Endodermal cell (in vitro differentiated cells): ENCODE results near the gene LHFPL3. TPM values are rescaled to one million over a fixed set of nuclear protein-coding genes. Genes with fewer than 3 reads are reported as not detected.

Experiments used
- DNase-seq: peaks from one replicate; pipeline ENCODE4 v3.0.0-alpha.2; 2017
- H3K27ac ChIP-seq: 2 replicates; pipeline ENCODE4 v1.5.1; 2013; ENCODE audit warnings: mild to moderate bottlenecking, low read depth, low read length, moderate library complexity
- H3K27me3 ChIP-seq: 2 replicates; pipeline ENCODE4 v1.6.1; 2013; ENCODE audit warnings: mild to moderate bottlenecking, low read length, moderate library complexity; ENCODE audit not compliant: insufficient read depth, control insufficient read depth, poor library complexity, severe bottlenecking
- H3K36me3 ChIP-seq: 2 replicates; pipeline ENCODE4 v1.7.0; 2013; ENCODE audit warnings: mild to moderate bottlenecking, low read length, moderate library complexity; ENCODE audit not compliant: control insufficient read depth, insufficient read depth
- H3K4me1 ChIP-seq: one replicate; pipeline ENCODE4 v1.7.0; 2013; ENCODE audit warnings: low read length; ENCODE audit not compliant: control insufficient read depth, insufficient read depth
- H3K4me3 ChIP-seq: 2 replicates; pipeline ENCODE4 v1.5.1; 2013; ENCODE audit warnings: mild to moderate bottlenecking, low read length, moderate library complexity
- H3K9ac ChIP-seq: 2 replicates; pipeline ENCODE4 v1.6.1; 2013; ENCODE audit warnings: mild to moderate bottlenecking, low read length, moderate library complexity; ENCODE audit not compliant: poor library complexity, severe bottlenecking; ENCODE audit errors: extremely low read depth
- H3K9me3 ChIP-seq: 2 replicates; pipeline ENCODE4 v1.6.1; 2013; ENCODE audit warnings: mild to moderate bottlenecking, low read length, moderate library complexity; ENCODE audit not compliant: control insufficient read depth
- H3K27ac Mint-ChIP-seq: 2 replicates; pipeline ENCODE4 v1.8.0; 2020; ENCODE audit warnings: mixed read lengths
- H3K27me3 Mint-ChIP-seq: 2 replicates; pipeline ENCODE4 v1.8.0; 2021; ENCODE audit warnings: mild to moderate bottlenecking, mixed read lengths; ENCODE audit not compliant: insufficient read depth
- H3K36me3 Mint-ChIP-seq: 2 replicates; pipeline ENCODE4 v1.8.0; 2020; ENCODE audit warnings: low read depth, mixed read lengths
- H3K4me1 Mint-ChIP-seq: 2 replicates; pipeline ENCODE4 v1.8.0; 2020; ENCODE audit warnings: mixed read lengths
- H3K4me3 Mint-ChIP-seq: 2 replicates; pipeline ENCODE4 v1.8.0; 2020; ENCODE audit warnings: mild to moderate bottlenecking, moderate library complexity, mixed read lengths
- H3K9me3 Mint-ChIP-seq: 2 replicates; pipeline ENCODE4 v1.8.0; 2020; ENCODE audit warnings: mild to moderate bottlenecking, mixed read lengths
- WGBS, 2 experiments: methylation state at CpG; one replicate each; pipeline versions ENCODE4 v1.1.5 to v1.1.7; 2013; ENCODE audit warnings: missing lambda C conversion rate in 2 of 2, mixed read lengths in 1 of 2; ENCODE audit not compliant: insufficient coverage in 1 of 2, insufficient read length in 1 of 2; 5-methylcytosine and 5-hydroxymethylcytosine counted together
- total RNA-seq, 2 donors: library from RNA; stranded (reverse); fragmentation: NEBNext Ultra II Directional in 1 of 2; extraction: Animal tissue kit (Norgen Biotek cat#: 25700) in 1 of 2; gene quantifications; 2 replicates in 1 of 2; 3 replicates in 1 of 2; pipeline ENCODE4 v1.2.1, GENCODE V29; 2021
- TF ChIP-seq, protein P1 (sequence below): fragments of 200-600 bp; sonication (generic); conservative IDR thresholded peaks from 2 replicates; pipeline ENCODE4 v1.5.0; 2021; ENCODE audit warnings: antibody characterized with exemption, mild to moderate bottlenecking

The LHFPL3 gene
- total RNA-seq, 2 donors from 2014 or later: not detected

DNA sequence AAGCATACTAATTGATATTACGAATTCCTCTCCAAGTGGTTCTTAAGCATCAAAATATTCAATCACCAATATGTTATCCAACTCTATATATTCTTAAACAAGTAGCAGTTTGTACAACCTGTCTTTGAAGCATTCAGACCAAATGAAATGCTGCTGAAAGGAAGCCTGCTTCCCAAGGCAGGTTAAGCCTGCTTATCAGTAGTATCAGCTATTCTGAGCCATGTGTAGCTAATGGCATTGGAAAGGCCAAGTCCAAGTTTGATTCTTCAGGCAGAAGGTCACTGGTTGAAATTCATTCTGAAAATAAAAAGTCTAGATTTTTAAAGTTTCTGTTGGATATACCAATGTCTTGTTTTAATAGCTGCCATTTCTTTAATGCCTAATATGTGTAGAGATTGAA lies 328.7 kb downstream of the LHFPL3 start:
- DNase-seq: no peak
- Histone ChIP-seq H3K27ac (no peak overlapping the region), H3K4me3 (no peak overlapping the region), H3K4me1 (no peaks in the 10 kb centered on the region), H3K9ac (no peak overlapping the region), H3K9me3 (no peaks in the 10 kb centered on the region), H3K27me3 (no peaks in the 10 kb centered on the region), H3K36me3 (no peaks in the 10 kb centered on the region)
- Mint-ChIP-seq H3K4me3 (no peak overlapping the region), H3K4me1 (no peaks in the 10 kb centered on the region), H3K27me3 (no peaks in the 10 kb centered on the region), H3K9me3 (no peaks in the 10 kb centered on the region), H3K36me3 (no peaks in the 10 kb centered on the region), H3K27ac (no peak overlapping the region)
- WGBS, 2 experiments: 92 to 100% methylated on average over 1 of the region's 1 CpG
- TF ChIP-seq, protein P1, sequence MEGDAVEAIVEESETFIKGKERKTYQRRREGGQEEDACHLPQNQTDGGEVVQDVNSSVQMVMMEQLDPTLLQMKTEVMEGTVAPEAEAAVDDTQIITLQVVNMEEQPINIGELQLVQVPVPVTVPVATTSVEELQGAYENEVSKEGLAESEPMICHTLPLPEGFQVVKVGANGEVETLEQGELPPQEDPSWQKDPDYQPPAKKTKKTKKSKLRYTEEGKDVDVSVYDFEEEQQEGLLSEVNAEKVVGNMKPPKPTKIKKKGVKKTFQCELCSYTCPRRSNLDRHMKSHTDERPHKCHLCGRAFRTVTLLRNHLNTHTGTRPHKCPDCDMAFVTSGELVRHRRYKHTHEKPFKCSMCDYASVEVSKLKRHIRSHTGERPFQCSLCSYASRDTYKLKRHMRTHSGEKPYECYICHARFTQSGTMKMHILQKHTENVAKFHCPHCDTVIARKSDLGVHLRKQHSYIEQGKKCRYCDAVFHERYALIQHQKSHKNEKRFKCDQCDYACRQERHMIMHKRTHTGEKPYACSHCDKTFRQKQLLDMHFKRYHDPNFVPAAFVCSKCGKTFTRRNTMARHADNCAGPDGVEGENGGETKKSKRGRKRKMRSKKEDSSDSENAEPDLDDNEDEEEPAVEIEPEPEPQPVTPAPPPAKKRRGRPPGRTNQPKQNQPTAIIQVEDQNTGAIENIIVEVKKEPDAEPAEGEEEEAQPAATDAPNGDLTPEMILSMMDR: no peak

DNA sequence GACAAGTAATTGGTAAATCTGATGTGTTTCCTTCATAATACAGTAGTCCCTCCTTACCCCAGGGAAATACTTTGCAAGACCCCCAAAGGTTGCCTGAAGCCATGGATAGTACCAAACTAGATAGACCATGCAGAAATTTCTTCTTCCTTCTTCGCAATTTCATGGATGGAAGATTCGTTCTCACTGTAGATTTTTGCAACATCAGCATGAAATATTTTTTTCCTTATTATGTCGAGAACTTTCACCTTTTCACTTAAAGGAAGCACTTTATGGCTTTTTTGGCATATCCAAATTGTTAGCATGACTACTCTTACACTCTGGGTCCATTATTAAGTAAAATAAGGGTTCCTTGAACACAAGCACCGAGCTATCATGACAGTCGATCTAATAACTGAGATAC lies 333.2 kb downstream of the LHFPL3 start:
- H3K4me1 Mint-ChIP-seq: no peaks in the 10 kb centered on the region
- peaks cover 2% of the 10 kb centered on the region for H3K27me3 Mint-ChIP-seq
- Histone ChIP-seq H3K36me3 (no peaks in the 10 kb centered on the region), H3K27me3 (no peaks in the 10 kb centered on the region), H3K27ac (no peak overlapping the region), H3K9ac (no peak overlapping the region), H3K4me1 (no peaks in the 10 kb centered on the region), H3K9me3 (no peaks in the 10 kb centered on the region), H3K4me3 (no peak overlapping the region)
- no peak overlapping the region for H3K27ac Mint-ChIP-seq
- TF ChIP-seq, protein P1: no peak
- H3K36me3 Mint-ChIP-seq: no peaks in the 10 kb centered on the region
- H3K9me3 Mint-ChIP-seq: no peaks in the 10 kb centered on the region
- DNase-seq: no peak
- H3K4me3 Mint-ChIP-seq: no peak overlapping the region
- 66 to 72% methylated on average over 5 of the region's 5 CpGs for WGBS, 2 experiments

DNA sequence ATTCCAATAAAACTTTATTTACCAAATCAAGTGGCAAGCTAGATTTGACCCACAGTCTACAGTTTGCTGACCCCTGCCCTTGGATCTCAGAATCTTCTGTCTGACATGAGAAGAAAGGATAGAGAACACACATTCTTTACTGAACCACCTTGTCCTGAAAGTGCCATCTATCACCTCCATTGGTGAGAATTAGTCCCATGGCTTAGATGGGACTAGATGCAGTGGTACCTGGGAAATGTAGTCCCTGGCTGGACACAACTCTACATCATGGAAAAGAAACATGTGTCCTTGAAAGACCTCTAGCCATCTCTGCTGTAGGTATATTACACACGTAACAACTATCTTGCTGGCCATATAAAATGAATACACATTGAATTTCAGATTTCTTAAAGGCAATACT lies 336.2 kb downstream of the LHFPL3 start:
- no peak overlapping the region for H3K4me3 Mint-ChIP-seq
- Histone ChIP-seq H3K9me3 (no peaks in the 10 kb centered on the region), H3K4me1 (no peaks in the 10 kb centered on the region), H3K4me3 (no peak overlapping the region), H3K27ac (no peak overlapping the region), H3K27me3 (no peaks in the 10 kb centered on the region), H3K36me3 (no peaks in the 10 kb centered on the region), H3K9ac (no peak overlapping the region)
- peaks cover 2% of the 10 kb centered on the region for H3K9me3 Mint-ChIP-seq
- no peaks in the 10 kb centered on the region for H3K4me1 Mint-ChIP-seq
- 100% methylated on average over 1 of the region's 1 CpG; no CpG with 5 or more reads in 1 of the 2 experiments for WGBS, 2 experiments
- no peak for DNase-seq
- TF ChIP-seq, protein P1: no peak
- no peaks in the 10 kb centered on the region for H3K36me3 Mint-ChIP-seq
- no peak overlapping the region for H3K27ac Mint-ChIP-seq
- H3K27me3 Mint-ChIP-seq: peaks cover 2% of the 10 kb centered on the region
